Esophagus (tissue), 2 donors: ENCODE measurements around the gene MGST2. TPM values are rescaled to one million over a fixed set of nuclear protein-coding genes. Genes with fewer than 3 reads are reported as not detected.

Experiments used
- H3K27ac ChIP-seq, 2 donors: one replicate each; pipeline ENCODE4 v1.5.1; 2013; ENCODE audit warnings: low read depth in 2 of 2, mild to moderate bottlenecking in 2 of 2, inconsistent platforms in 1 of 2, low read length in 1 of 2, moderate library complexity in 1 of 2
- H3K27me3 ChIP-seq, 2 donors: one replicate each; pipeline ENCODE4 v1.6.1; 2013; ENCODE audit warnings: low read length in 2 of 2, control low read depth in 1 of 2, mild to moderate bottlenecking in 1 of 2; ENCODE audit not compliant: insufficient read depth in 2 of 2, control insufficient read depth in 1 of 2
- H3K36me3 ChIP-seq, 2 donors: one replicate each; pipeline ENCODE4 v1.6.1; 2013; ENCODE audit warnings: low read length in 1 of 2; ENCODE audit not compliant: control insufficient read depth in 2 of 2, insufficient read depth in 2 of 2
- H3K4me1 ChIP-seq, 2 donors: one replicate each; pipeline ENCODE4 v1.6.1; 2013; ENCODE audit warnings: low read length in 1 of 2; ENCODE audit not compliant: control insufficient read depth in 2 of 2, insufficient read depth in 2 of 2
- H3K4me3 ChIP-seq, 2 donors: one replicate each; pipeline ENCODE4 v1.5.1; 2013; ENCODE audit warnings: low read length in 2 of 2, mild to moderate bottlenecking in 2 of 2, low read depth in 1 of 2, moderate library complexity in 1 of 2
- H3K9me3 ChIP-seq, 2 donors: one replicate each; pipeline ENCODE4 v1.6.1; 2013; ENCODE audit warnings: mild to moderate bottlenecking in 2 of 2, low read depth in 1 of 2, low read length in 1 of 2, moderate library complexity in 1 of 2; ENCODE audit not compliant: control insufficient read depth in 2 of 2, insufficient read depth in 1 of 2
- WGBS, 2 donors: extraction: QIAGEN DNeasy Blood & Tissue Kit; methylation state at CpG; one replicate each; pipeline ENCODE4 v1.1.7; 2013; 5-methylcytosine and 5-hydroxymethylcytosine counted together
- polyA plus RNA-seq, 2 donors: library from polyadenylated mRNA; stranded (reverse); fragments of 200-250 nt; gene quantifications; one replicate each; pipeline ENCODE4 v1.2.3, GENCODE V29; 2013
- donor health status: healthy with polysubstance abuse.
- donor health status: Bipolar disorder and iron deficiency.

MGST2 gene
- polyA plus RNA-seq, 2 donors = 232 to 331 TPM

DNA sequence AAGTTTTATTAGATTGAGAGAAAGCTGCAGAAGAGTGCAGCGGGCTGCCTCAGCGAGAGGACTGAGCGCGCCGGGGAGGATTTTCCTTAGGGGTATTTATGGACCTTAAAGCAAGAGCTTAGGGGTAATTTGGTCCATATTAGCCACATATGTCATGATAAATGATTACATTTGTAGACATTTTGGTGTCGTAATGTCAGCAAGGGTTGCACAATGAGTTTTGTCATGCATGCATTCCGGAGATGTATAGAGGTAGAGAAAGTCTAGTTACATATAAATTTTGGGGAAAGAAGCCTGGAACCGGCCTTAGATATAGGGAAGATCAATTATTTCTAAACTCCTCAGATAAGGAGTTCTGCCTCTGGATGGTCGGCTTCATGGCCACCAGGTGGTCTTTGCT, 10.0 kb downstream of the MGST2 start:
- Histone ChIP-seq H3K27me3 (no peaks in the 10 kb centered on the region), H3K9me3 (no peaks in the 10 kb centered on the region), H3K4me1 (peaks cover 0 to 4% of the 10 kb centered on the region in 2 donors), H3K36me3 (peaks cover 0 to 2% of the 10 kb centered on the region in 2 donors), H3K4me3 (no peak overlapping the region), H3K27ac (peak overlapping the region in 1 of 2 donors; percentile 18)
- 85 to 91% methylated on average over 9 of the region's 9 CpGs for WGBS, 2 donors

DNA sequence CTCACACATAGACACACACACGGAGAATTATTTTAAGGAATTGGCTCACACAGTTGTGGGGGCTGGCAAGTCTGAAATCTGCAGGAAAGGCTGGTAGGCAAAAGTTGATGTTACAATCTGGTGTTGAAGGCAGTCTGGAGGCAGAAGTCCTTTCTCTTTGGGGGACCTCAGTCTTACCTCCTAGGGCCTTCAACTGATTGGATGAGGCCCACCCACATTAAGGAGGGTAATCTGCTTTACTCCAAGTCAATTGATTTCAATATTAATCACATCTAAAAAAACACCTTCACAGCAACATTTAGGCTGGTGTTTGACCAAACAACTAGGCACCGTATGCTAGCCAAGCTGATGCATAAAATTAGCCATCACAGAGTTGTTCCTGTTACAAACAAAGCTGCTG, 10.7 kb downstream of the MGST2 start:
- no peaks in the 10 kb centered on the region for H3K27me3 ChIP-seq
- H3K9me3 ChIP-seq = no peaks in the 10 kb centered on the region
- peaks cover 0 to 4% of the 10 kb centered on the region in 2 donors for H3K4me1 ChIP-seq
- H3K4me3 ChIP-seq = no peak overlapping the region
- WGBS, 2 donors = 74 to 76% methylated on average over 2 of the region's 2 CpGs
- peak overlapping the region; percentile 2 to 67 for H3K27ac ChIP-seq
- H3K36me3 ChIP-seq = peaks cover 0 to 5% of the 10 kb centered on the region in 2 donors

DNA sequence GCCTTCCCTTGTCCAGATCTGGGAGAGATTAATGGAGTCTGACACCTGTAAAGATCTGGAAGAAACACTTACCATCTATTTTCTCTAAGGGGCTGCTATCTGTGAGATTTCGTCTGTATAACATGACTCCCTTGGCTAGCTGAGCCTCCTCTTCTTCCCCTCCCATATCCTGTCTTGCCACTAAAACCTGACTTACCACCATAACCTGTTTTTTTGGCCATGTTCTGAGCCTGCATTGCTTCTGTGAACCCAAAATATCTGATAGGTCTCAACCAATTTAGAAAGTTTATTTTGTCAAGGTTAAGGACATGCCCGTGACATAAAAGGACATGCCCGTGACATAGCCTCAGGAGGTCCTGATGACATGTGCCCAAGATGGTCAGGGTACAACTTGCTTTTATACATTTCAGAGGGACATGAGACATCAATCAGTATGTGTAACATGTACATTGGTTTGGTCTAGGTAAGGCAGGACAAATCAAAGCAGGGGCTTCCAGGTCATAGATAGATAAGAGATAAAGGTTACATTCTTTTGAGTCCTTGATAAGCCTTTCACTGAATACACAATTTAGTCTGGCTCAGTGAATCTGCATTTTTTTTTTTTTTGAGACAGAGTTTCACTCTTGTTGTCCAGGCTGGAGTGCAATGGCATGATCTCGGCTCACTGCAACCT, 11.4 kb downstream of the MGST2 start:
- Histone ChIP-seq H3K36me3 (peaks cover 0 to 5% of the 10 kb centered on the region in 2 donors), H3K4me1 (peaks cover 0 to 4% of the 10 kb centered on the region in 2 donors), H3K27me3 (no peaks in the 10 kb centered on the region), H3K4me3 (no peak overlapping the region), H3K27ac (peak overlapping the region; percentile 52 to 62), H3K9me3 (no peaks in the 10 kb centered on the region)
- 64 to 77% methylated on average over 4 of the region's 4 CpGs for WGBS, 2 donors

- Histone ChIP-seq H3K27ac (peak overlapping the region; percentile 82 to 87), H3K4me3 (no peak overlapping the region), H3K4me1 (peaks cover 3 to 6% of the 10 kb centered on the region in 2 donors), H3K9me3 (no peaks in the 10 kb centered on the region), H3K36me3 (peaks cover 5% of the 10 kb centered on the region in 2 donors), H3K27me3 (no peaks in the 10 kb centered on the region)
- WGBS, 2 donors = 70 to 71% methylated on average over 2 of the region's 2 CpGs
Observed at GRCh38 chr4:139682309-139682708, 16.7 kb downstream of the MGST2 start.

DNA sequence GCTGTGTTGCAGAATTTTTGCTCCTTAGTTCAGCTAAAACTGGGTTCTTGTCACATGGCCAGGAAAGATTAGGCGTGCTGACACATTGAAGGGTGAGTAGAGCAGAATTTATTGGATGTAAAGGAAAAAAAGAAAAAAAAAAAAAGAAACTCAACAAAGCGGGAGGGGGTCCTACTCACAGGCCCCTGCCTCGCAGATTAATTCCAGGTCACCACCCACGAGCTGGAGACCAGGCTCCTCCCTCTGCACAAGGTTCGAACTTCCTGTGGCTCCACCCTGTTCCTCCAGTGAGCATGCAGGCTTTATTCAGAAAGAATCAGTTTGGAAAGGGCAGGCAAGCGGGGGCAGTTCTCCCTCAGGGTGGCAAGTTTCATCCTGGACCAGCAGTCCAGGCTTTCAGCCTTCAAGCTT, 17.1 kb downstream of the MGST2 start:
- Histone ChIP-seq H3K36me3 (peaks cover 5% of the 10 kb centered on the region in 2 donors), H3K27me3 (no peaks in the 10 kb centered on the region), H3K27ac (peak overlapping the region; percentile 82 to 87), H3K9me3 (no peaks in the 10 kb centered on the region), H3K4me3 (no peak overlapping the region), H3K4me1 (peaks cover 3 to 6% of the 10 kb centered on the region in 2 donors)
- 23 to 33% methylated on average over 6 of the region's 6 CpGs for WGBS, 2 donors

- H3K9me3 ChIP-seq = no peaks in the 10 kb centered on the region
- peaks cover 5% of the 10 kb centered on the region in 2 donors for H3K36me3 ChIP-seq
- WGBS, 2 donors = 85 to 91% methylated on average over 1 of the region's 1 CpG
- peak overlapping the region in 1 of 2 donors; percentile 27 for H3K27ac ChIP-seq
- peaks cover 3 to 6% of the 10 kb centered on the region in 2 donors for H3K4me1 ChIP-seq
- no peaks in the 10 kb centered on the region for H3K27me3 ChIP-seq
- no peak overlapping the region for H3K4me3 ChIP-seq
Observed at GRCh38 chr4:139684351-139684750, 18.7 kb downstream of the MGST2 start.

DNA sequence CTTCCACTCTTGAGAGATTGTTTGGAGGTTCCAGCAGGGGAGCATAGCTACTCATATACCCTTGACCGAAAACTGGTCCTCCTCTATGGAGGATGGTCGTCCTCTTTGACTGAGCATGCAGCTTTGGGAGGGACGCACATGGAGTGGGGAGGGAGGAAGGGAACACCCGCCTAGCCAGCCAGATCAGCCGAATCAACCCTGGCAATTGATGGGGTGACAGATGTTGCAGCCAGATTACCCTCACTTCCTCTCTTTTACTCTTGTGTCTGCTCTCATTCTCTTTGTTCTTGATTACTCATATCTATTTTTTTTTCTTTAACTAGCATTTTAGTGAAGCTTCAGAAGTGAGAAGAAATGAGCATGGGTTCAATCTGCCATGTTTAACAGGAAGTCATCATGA, 19.6 kb downstream of the MGST2 start:
- H3K27me3 ChIP-seq = no peaks in the 10 kb centered on the region
- H3K27ac ChIP-seq = no peak overlapping the region
- H3K9me3 ChIP-seq = no peaks in the 10 kb centered on the region
- H3K4me1 ChIP-seq = peaks cover 3 to 6% of the 10 kb centered on the region in 2 donors
- WGBS, 2 donors = 86 to 93% methylated on average over 5 of the region's 5 CpGs
- no peak overlapping the region for H3K4me3 ChIP-seq
- peaks cover 3 to 5% of the 10 kb centered on the region in 2 donors for H3K36me3 ChIP-seq

DNA sequence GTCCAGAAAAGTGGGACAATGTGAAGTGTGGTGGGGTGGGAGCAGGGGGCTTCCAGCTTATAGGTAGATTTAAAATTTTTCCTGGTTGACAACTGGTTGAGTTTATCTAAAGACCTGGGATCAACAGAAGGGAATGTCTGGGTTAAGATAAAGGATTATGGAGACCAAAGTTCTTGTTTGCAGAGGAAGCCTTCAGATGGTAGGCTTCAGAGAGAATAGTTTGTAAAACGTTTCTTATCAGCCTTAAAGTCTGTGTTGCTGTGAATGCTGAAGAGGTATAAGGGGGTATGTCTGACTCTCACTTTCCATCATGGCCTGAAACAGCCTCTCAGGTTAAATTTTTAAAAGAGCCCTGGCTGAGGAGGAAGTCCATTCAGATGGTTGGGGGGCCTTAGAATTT, 20.5 kb downstream of the MGST2 start:
- Histone ChIP-seq H3K27ac (no peak overlapping the region), H3K36me3 (peaks cover 0 to 5% of the 10 kb centered on the region in 2 donors), H3K4me1 (peaks cover 3 to 6% of the 10 kb centered on the region in 2 donors), H3K27me3 (no peaks in the 10 kb centered on the region), H3K4me3 (no peak overlapping the region), H3K9me3 (no peaks in the 10 kb centered on the region)
- WGBS, 2 donors = 51 to 59% methylated on average over 1 of the region's 1 CpG

DNA sequence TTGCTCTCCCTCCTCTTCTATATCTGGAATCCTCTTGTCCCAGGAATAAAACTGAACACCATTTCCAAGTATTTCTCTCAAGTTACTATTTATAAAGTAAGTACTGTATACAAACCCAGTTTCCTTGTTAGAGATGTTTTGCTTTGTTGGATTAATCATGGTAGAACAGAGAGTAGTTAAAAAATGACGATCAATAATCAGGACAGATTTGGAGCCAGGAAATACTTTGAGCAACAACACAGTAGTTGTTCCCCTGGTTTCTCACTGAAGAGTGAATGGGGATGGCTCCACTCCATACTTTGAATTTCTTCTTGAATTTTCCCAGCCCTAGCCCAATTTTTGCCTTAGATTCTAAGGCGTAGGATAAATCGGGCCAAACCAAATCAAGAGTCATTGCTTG, 21.4 kb downstream of the MGST2 start:
- H3K36me3 ChIP-seq = peaks cover 0 to 5% of the 10 kb centered on the region in 2 donors
- peaks cover 3 to 8% of the 10 kb centered on the region in 2 donors for H3K4me1 ChIP-seq
- H3K27ac ChIP-seq = no peak overlapping the region
- H3K9me3 ChIP-seq = no peaks in the 10 kb centered on the region
- no peak overlapping the region for H3K4me3 ChIP-seq
- 74 to 85% methylated on average over 3 of the region's 3 CpGs for WGBS, 2 donors
- no peaks in the 10 kb centered on the region for H3K27me3 ChIP-seq
